HG03457 (cell line): ENCODE data around the gene KLC4.
"Not testable (repeated sequence)": the region's sequence is repeated elsewhere in the genome, so short reads cannot be mapped to it uniquely, and the experiment has no call there.

Source experiments
- ATAC-seq: cut with Tn5 transposase; IDR thresholded peaks from one replicate; pipeline ENCODE4 v1.9.1; 2021; ENCODE audit warnings: moderate number of reproducible peaks; ENCODE audit not compliant: unreplicated experiment

The KLC4 gene

DNA sequence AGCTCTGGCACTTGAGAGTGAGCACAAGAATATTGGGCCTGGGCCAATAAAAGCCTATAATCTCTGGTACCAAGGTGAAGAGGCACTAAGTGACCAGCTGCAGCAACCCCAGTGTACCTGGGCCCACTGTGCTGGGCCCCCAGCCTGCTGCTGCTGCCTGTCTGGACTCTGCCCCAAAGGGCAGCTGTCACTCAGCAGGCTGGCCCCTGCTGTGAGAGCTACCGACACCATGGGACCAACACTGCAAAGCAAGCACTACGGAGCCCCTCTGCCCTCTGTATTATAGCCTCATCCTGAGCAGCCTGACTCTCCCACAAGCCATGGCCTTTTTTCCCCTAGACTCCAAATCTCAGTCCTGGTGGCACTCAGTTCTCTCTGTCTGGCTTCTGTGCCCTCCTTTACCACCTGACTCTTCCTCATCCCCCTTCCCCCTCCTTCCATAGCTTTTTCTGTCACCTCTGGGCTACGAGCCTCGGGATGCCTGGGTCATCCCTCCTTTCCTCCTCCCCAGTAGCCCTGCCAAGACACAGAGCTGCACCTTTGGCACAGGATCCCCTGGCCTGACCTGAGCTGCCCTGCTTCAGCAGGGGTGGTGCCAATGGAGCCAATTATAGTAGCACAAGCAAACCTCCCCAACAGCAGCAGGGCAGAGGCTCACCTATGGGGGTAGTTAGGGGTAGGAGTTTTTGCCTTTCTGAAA, 23.8 kb upstream of the KLC4 start:
- ATAC-seq, result no peak

DNA sequence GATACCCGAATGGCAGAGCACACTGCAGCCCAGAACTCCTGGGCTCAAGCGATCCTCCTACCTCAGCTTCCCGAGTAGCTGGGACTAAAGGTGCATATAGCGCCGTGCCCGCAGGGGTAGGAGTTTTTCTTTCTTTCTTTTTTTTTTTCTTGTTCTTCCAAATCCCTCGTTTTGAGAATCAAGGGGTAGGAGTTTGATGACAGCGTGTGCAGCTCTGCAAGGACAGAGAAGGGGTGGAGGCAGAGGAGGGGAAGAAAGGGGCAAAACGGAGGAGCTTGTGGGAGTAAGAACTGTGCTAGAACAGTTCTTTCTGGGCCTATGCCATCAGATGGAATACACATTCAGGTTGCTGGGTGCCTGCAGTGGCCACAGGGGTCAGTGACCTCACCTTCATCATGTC, 22.7 kb upstream of the KLC4 start:
- ATAC-seq, result no peak

DNA sequence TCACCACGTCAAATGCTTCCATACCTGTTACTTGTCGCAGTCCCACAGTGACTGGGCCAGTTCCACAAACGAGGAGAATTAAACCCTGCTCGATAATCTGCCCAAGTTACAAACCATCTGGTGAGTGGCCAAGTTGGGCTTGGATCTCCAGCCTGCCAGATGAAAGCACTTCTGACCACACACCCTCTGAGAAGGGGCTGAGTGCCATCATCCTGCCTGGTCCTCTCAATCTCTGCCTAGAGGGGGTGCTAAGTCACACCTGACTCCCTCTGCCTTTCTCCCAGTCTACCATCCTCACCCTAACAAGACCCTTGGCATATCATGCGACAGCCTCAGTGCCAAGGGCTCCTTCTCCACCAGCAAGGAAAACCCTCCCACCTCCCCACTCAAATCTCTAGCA, 22.2 kb upstream of the KLC4 start:
- ATAC-seq, result no peak

DNA sequence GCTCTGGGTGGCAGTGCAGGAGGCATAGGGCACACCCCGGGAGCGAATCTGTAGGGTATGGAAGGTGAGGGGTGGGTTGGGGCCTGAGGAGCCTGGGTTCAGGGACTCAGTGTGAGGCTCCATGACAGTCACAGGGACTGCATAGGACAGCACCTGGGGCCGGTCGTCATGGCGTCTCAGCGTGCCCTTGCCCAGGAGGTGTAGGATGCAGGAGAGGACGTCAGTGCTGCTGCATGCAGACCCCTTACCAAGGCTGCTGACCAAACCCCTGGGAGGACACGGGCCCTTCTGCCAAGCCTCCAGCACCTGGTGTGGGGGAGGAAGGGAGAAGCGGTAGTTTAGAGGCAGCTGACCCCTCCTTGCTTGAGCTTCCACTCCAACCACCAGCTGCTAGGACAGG, 21.7 kb upstream of the KLC4 start:
- no peak for ATAC-seq

DNA sequence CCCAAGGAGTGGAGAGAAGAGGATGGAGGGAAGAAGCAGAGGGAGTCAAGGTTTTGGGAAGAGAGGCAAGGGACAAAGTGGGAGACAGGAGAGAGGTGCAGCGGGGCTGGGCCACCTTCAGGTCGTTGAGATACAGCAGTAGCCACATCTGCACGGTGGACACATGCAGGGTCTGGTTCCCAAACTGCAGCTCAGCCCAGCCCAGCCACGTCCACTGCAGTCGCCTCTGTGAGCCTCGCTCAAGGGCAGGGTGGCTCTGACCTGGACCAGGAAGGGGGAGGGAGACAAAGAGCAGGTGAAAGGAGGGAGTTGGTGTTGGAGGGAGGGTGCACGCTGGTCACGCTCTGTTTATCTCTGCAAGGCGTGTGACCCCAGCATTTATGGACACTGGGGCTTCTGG, 20.7 kb upstream of the KLC4 start:
- ATAC-seq, result no peak

DNA sequence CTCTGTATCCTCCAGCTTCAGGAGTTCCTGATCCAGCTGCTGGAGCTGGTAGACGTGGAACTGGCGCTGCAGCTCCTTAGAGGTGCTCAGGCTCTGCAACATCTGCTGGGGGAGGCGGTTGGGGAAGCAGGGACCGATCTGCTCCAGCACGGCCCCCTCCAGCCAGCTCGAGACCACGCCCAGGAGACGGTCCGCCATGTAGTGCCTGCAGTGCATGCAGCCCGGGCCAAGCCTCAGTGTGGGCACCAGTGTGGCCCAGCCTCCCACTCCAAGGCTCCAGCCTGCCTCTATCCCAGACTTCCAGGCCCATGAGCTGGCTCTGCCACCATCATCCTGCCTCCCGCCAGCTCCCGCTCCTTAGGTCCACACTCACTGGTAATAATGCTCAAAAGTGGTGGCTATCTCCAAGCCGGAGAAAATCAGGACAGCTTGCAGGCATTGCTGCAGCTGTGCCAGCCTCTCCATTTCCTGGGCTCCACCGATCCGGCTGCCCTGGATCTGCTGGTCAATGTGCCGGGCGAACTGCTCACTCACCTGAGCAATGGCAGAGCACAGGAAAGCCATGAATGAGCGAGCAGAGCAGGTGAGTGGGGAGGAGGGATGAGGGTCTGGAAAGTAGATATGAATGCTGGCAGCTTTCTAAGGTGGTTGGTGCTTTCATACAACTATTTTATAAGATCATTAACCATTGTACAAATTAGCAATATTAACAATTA, 18.7 kb upstream of the KLC4 start:
- ATAC-seq, result no peak

DNA sequence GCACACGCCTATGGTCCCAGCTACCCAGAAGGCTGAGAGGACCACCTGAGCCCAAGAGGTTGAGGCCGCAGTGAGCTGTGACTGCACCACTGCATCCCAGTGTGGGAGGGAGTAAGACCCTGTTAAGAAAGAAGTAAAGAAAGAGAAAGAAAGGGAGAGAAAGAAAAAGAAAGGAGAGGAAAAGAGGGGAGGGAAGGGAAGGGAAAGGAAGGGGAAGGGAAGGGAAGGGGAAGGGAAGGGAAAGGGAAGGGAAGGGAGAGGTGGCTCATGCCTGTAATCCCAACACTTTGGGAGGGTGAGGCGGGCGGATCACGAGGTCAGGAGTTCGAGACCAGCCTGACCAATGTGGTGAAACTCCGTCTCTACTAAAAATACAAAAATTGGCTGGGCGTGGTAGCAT, 18.0 kb upstream of the KLC4 start:
- not testable (repeated sequence) for ATAC-seq

DNA sequence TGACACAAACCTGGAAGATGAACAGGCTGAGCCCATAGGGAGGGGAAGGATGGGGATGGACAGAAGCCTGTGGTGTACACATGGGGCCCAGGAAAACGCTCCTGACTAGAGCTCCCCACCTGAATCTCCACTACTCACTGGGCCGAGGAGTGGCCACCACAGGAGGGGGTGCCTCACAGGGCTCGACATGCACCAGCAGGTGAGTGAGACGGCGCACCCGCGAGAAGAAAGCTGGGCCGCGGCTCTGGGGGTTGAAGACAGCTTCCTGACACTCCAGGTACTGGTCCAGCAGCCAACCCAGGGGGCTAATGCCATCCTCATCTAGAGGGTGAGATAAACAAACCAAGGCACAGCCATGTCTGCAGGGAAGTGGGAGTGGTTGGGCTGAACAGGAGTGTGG, 16.1 kb upstream of the KLC4 start:
- ATAC-seq, result no peak

DNA sequence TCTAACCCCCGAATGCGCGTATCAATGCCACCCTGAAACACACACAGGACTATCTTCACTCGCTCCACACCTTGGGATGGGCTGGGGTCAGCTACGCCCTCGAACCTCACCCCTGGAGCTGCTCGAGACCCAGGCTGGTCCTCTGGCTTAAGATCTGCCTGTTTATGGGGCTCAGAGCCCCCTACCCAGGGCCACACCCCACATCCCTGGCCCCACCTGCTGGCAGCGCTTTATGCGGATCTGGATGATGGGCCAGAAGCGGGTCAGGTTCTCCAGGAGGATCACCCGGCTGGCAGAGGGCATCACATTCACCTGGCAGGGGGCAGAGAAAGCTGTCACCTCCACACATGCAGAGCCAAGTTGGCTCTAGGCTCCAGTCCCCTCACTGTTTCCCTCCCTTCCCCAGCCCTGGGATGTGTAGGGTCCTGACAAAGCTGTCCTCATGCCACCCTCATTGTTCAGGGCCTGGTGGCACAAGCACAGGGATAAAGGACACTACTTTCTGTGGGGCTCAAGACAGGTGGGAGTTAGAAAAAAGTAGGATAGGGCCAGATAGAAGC, 14.0 kb upstream of the KLC4 start:
- ATAC-seq, result no peak

DNA sequence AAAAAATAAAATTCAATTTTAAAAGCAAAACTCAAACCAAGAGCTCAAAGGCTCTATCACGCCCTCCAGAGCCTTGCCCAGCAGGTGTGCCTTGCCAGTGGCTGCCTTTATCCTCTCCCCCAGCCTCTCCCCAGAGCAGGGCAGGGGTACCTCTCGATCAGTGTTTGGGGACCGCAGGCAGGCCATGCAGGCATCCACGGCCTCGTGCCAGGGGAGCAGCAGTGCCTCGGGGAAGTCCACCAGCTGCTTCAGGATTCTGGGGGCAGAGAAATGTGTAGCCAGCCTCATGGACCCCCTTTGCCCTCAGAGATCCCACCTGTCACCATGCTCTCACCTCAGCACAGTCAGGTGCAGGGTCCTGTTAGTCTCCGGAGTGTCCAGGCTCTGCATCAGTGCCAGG, 11.4 kb upstream of the KLC4 start:
- ATAC-seq, result no peak

DNA sequence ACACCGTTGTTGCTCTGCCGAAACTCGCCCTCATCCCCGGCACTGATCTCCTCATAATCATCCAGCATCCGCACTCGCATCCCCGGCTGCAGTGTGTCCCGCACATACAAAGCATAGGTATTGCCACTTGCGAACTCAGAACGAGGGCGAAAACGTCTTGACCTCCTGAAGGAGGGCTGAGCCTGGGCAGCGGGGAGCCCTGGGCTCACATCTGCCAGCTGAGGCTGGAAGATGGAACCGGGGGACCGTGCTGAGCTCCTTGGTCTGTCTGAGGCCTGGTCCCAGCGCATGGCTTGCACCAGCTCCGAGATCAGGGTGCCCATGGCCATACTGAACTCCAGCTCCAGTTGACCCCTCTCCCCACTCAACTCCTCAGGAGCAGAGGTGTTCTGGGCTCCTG, 8.4 kb upstream of the KLC4 start:
- no peak for ATAC-seq

DNA sequence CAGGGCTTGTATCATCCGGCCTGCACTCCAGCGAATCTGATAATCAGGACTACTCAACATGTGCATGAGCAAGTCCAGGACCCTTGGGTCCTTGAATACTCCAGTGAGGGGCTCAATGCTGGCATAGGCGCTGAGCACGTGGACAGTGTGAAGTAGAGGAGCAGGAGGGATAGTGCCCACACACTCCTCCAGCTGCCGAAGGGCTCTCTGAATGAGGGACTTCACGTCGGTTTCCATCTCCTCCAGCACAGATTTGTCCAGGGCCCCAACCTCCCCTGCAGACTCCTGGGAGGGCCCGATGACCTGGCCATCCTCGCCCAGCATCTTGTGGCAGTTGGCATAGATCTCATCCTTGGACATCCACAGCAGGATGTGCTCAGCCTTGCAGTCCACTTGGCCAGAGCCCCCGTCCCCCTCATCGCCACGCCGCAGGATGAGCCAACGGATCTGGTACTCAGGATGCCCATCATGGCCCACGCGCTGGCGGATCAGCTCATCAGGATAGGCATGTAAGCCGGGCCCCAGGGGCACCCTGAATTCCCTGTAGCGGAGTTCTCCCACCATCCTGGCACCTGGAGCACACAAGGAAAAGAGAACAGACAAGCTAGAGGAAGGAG, 7.1 kb upstream of the KLC4 start:
- no peak for ATAC-seq

DNA sequence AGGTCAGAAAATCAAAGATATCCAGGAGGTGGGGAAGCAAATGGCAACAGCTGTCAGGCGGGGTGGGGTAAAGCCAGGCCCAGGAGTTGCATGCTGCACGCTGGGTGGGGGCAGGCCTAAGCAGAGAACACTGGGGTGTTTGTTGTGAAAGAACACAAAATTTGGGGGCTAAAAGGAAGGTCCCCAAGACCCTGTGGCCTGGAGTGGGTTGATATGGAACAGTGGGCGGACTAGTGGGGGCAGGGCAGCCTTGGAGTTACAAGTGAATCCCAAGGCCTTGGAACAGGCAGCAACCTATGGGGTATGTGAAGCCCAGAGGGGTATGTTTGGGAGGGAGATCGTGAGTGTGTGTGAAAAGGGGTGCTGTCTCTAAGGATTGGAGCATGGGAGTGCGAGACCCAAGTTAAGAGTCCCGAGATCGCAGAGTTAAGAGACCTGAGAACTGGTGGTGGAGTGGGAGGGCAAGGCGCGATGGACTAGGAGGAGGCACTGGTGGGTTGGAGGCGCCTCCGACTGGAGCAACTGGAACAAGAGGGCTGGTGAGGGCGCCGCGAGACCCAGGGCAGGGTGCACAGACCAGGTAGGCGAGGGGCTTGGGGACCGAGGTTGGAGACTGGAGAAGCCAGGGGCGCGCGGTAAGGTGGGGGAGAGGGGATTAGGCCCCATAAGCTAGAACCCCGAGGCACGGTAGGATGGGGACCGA, 6.4 kb upstream of the KLC4 start:
- ATAC-seq, result no peak

DNA sequence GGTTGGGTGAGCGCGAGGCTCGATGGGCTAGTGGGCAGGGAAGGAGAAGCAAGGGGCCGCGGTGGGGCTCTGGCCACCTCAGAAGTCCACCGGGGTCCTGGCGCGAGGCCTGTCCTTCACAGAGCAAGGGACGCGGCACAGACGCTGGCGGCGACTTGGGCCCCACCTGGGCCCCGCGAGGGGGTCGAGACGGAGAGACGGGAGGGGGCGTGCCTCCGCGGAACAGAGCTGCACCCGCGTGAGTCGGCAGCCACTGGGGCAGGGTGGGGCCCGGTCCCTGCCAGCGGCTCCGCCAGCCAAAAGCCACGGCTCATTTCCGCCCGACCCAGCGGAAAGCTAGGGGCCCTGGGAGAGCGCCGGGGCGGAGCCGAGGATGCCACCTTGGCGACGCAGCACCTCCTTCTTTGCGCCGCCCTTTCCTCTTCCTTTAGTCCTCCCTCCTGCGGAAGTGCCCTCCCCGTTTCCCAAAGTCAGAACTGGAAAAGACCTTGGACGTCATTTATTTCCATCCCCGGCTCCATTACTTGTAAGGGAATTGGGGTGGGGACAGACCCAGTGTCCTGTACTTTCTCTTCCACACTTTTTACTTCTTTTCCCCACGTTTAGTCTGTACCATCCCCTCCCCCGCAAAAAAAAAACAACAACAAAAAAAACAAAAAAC, 5.8 kb upstream of the KLC4 start, which contains the start of gene CUL7:
Gene CUL7 (minus strand): TSS at position 307 of the 661 bp plus-strand sequence. CDS start 1,063 bp downstream, outside the sequence.
- peak; percentile 62 for ATAC-seq

DNA sequence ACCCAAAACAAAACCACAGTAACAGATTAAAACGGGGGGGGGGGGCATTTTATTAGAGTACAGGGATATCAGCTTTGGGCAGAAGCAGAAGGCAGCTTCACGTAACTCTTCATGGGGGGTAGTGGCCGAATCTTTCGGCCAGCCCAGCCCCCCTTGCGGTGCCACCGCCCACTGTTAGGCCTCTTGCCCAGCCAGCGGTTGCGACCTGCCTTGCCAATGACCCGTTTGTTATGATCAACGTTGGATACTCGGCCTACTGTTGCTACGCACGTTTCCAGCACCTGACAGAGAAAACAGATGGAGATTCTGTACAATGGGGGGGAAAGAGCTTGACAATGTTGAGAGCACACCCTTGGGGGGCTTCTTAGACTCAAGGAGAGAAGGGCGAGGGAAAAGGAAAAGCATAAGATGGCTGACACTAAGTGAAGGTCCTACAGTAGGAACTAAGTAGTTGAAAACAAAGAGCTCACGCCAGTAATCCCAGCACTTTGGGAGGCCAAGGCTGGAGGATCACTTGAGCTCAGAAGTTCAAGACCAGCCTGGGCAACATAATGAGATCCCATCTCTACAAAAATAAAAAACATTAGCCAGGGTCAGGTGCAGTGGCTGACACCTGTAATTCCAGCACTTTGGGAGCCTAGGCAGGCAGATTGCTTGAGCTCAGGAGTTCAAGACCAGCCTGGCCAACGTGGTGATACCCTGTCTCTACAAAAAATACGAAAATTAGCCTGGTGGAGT, 5.1 kb upstream of the KLC4 start:
- ATAC-seq, result no peak

DNA sequence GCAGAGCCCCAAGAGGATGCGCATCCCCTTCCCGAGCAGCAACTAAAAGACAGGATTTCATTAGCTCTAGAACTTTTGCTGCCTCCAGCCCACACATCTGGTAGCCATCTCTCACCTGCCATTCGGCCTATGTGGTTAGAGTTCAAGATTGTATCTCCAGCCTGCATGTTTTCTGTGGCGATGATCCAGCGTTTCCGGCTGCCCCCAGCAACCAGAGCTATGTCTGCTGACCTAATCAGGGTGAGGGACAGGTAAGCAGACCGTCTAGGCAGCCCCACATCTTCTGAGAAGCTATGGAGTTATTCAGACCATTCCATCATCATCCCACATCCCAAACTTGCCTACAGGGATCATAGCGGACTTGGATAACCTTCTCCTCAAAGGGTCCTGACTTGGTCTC, 3.5 kb upstream of the KLC4 start:
- no peak for ATAC-seq

DNA sequence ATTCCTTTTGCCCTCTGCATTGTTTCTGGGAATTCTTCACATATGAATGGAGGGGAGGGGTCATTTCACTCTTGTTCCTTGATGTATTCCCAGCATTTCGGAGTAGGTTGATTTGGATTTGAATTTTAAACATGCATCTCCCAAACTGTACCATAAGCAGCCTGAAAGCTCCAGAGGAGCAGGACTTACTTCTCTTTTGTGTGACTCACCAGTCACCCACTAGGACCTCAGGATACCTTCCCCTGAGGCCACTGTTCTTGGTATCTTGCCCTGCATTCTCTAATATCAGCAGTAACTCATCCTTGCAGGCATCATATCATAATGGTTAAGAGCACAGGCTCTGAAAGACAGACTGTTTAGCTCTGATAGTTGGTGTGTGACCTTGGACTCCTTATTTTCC, 900 bp upstream of the KLC4 start:
- no peak for ATAC-seq

DNA sequence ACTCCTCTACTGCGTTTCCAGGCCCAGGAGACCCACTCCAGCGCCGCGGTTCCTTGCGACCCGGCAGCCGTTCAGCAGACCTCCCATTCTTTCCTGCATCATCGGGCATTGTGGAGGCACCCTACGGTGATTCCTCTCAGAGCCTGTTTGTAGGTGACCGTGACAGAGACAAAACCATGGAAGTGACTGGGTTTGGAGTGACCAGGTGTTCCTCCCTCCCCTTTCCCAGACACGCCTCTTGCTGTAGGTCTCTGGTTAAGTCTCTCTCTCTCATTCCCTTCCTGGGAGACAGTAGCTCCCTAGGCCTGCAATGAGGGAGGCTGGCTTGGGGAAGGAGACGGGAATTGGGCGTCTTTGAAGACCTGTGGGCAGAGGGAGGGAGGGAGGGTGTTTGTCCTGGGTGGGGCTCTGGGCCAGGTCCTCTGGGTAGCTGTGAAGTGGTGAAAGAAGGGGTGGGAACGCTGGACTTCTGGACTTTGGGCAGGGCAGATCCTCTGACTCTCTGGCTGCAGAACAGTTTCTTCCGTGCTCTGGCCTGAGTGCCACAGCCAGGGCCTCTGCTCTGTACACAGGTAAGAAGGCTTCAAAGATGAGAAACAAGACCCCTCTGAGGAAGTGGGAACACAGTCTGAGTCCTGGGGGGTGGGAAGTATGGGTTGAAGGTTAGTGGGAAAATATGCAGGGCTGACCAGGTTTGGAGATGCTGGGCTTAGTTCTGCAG, 763 bp downstream of the KLC4 start:
- ATAC-seq, result no peak
